BE2C (cell line): ENCODE results near the gene DYNLRB1.

Experiments
- DNase-seq: peaks from one replicate; pipeline ENCODE4 v3.0.0-alpha.2; 2020
- H3K27me3 ChIP-seq: fragments of 250-450 bp; sonication (Bioruptor Pico); 2 replicates; pipeline ENCODE4 v1.5.1; 2020; ENCODE audit warnings: mild to moderate bottlenecking
- H3K36me3 ChIP-seq: fragments of 250-450 bp; sonication (Bioruptor Pico); 2 replicates; pipeline ENCODE4 v1.5.1; 2020; ENCODE audit warnings: mild to moderate bottlenecking
- H3K4me1 ChIP-seq: fragments of 250-450 bp; sonication (Bioruptor Pico); 2 replicates; pipeline ENCODE4 v1.5.1; 2020
- H3K4me3 ChIP-seq: 2 replicates; pipeline ENCODE4 v1.5.1; 2011; ENCODE audit warnings: low read depth, low read length
- H3K9me3 ChIP-seq: fragments of 250-450 bp; sonication (Bioruptor Pico); 2 replicates; pipeline ENCODE4 v1.5.1; 2020
- TF ChIP-seq, protein P1 (sequence below): IDR thresholded peaks from 2 replicates; pipeline ENCODE4 v1.5.1; 2012; ENCODE audit warnings: mild to moderate bottlenecking, low read depth, low read length

The DYNLRB1 gene

GRCh38 chr20:34567892-34568865 lies 52.0 kb downstream of the DYNLRB1 start:
- TF ChIP-seq, protein P1, sequence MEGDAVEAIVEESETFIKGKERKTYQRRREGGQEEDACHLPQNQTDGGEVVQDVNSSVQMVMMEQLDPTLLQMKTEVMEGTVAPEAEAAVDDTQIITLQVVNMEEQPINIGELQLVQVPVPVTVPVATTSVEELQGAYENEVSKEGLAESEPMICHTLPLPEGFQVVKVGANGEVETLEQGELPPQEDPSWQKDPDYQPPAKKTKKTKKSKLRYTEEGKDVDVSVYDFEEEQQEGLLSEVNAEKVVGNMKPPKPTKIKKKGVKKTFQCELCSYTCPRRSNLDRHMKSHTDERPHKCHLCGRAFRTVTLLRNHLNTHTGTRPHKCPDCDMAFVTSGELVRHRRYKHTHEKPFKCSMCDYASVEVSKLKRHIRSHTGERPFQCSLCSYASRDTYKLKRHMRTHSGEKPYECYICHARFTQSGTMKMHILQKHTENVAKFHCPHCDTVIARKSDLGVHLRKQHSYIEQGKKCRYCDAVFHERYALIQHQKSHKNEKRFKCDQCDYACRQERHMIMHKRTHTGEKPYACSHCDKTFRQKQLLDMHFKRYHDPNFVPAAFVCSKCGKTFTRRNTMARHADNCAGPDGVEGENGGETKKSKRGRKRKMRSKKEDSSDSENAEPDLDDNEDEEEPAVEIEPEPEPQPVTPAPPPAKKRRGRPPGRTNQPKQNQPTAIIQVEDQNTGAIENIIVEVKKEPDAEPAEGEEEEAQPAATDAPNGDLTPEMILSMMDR = no peak
- Histone ChIP-seq H3K4me3 (no peak overlapping the region), H3K27me3 (no peaks in the 10 kb centered on the region), H3K9me3 (no peaks in the 10 kb centered on the region), H3K36me3 (no peaks in the 10 kb centered on the region), H3K4me1 (peaks cover 7% of the 10 kb centered on the region; the same call in 1 of the 2 replicates)
- DNase-seq = no peak

DNA sequence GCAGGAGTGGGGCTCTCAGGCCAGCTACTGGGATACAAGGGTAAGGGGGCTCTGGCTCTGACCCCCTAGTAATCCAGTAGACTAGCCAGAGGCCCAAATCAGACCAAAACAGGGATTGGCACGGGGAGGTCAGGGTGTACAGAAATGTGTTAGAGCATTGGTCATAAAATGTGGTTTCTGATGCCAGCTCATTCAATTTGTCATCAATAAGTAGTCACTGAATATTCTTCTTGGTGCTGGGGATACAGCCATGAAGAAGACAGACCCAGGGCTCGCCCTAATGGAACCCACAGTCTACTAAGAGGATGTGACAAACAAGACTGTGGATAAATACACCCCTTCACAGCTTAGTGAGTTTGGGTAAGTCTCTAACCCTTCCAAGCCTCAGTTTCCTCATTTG lies 53.4 kb downstream of the DYNLRB1 start:
- Histone ChIP-seq H3K4me1 (peaks cover 7% of the 10 kb centered on the region; the same call in 1 of the 2 replicates), H3K27me3 (no peaks in the 10 kb centered on the region), H3K36me3 (no peaks in the 10 kb centered on the region), H3K4me3 (no peak overlapping the region), H3K9me3 (no peaks in the 10 kb centered on the region)
- TF ChIP-seq, protein P1 = no peak
- no peak for DNase-seq

DNA sequence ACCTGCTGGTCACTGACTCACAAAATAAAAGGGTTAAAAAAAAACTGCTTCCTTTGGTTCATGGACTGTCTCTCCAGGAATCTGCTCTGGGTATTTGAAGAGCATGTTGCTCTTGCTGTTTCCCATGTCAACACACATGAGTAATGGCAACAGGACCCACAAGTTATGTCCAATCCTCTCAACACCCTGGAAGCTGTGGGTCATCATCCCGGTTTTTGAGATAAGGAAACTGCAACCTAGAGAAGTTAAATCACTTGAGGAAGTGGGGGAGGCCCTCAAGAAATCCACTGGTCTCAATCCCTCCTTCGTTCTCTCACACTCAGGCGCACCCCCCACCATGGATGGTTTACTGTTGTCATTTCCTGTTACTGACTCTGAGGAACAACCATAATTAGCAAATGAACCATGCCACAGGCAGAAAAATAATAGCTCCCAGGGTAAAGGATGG lies 54.7 kb downstream of the DYNLRB1 start:
- Histone ChIP-seq H3K4me3 (no peak overlapping the region), H3K36me3 (no peaks in the 10 kb centered on the region), H3K27me3 (no peaks in the 10 kb centered on the region), H3K9me3 (no peaks in the 10 kb centered on the region), H3K4me1 (peaks cover 7% of the 10 kb centered on the region; the same call in 1 of the 2 replicates)
- no peak for DNase-seq
- TF ChIP-seq, protein P1 = no peak

GRCh38 chr20:34571753-34572152 lies 55.5 kb downstream of the DYNLRB1 start:
- Histone ChIP-seq H3K36me3 (no peaks in the 10 kb centered on the region), H3K9me3 (no peaks in the 10 kb centered on the region), H3K27me3 (no peaks in the 10 kb centered on the region), H3K4me3 (no peak overlapping the region), H3K4me1 (no peaks in the 10 kb centered on the region)
- DNase-seq = no peak
- TF ChIP-seq, protein P1 = no peak

DNA sequence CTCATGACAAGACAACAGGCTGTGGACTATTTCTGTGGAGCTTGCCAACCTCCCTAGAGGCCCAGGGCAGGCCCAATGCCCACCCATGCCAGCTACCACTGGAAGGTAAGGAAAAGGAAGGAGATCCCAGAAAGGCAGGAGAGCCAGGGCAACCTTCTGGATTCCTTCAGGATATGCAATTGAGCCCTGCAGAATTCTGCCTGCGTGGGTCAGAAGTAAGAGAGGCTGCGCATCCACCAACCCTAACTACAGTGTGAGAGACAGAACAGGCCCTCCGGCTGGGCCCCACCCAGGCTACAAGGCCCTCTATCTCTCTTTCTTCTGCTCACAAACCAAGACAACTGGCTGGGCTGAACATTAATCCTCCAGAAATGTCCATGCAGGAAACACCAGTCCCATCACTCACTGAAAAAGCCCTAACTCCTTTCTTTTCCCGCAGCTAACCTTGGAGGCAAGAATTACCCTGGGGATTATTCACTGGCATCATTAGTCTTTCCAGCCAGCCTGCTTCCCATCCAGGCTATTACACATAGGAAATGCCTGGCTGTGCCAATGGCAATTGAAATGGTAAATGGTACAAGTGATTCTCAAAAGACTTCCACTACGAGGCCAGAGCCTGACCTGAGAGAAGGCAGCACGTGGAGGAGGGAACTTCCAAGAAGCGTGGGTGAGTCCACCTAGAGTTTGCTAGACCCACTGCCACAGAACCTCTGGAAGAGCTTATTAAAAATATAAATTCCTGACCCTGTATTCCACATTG lies 57.5 kb downstream of the DYNLRB1 start:
- Histone ChIP-seq H3K36me3 (no peaks in the 10 kb centered on the region), H3K4me1 (no peaks in the 10 kb centered on the region), H3K9me3 (no peaks in the 10 kb centered on the region), H3K4me3 (no peak overlapping the region), H3K27me3 (no peaks in the 10 kb centered on the region)
- no peak for DNase-seq
- TF ChIP-seq, protein P1 = no peak

DNA sequence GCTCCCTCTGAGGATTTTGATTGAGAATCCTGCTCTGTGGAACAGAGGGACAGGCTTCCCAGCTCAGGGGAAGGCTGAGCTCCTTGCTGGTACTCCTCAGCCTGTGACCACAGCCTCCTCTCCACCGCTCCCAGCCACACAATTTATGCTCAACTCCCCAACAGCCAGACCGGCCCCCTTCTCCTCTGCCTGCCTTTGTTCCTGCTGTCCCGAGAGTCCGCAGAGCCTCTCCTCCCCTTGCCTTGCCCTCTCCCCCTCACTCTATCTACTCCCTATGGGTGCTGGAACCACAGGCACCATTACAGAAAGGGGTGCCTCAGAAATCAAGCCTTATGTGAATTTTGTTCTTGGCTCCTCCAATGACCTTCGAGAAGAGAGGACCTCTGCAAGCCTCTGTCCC lies 58.2 kb downstream of the DYNLRB1 start:
- H3K4me3 ChIP-seq = no peak overlapping the region
- DNase-seq = no peak
- no peaks in the 10 kb centered on the region for H3K36me3 ChIP-seq
- H3K9me3 ChIP-seq = no peaks in the 10 kb centered on the region
- no peaks in the 10 kb centered on the region for H3K4me1 ChIP-seq
- TF ChIP-seq, protein P1 = no peak
- no peaks in the 10 kb centered on the region for H3K27me3 ChIP-seq
